ENCODE data around the gene CARD10.

DNA sequence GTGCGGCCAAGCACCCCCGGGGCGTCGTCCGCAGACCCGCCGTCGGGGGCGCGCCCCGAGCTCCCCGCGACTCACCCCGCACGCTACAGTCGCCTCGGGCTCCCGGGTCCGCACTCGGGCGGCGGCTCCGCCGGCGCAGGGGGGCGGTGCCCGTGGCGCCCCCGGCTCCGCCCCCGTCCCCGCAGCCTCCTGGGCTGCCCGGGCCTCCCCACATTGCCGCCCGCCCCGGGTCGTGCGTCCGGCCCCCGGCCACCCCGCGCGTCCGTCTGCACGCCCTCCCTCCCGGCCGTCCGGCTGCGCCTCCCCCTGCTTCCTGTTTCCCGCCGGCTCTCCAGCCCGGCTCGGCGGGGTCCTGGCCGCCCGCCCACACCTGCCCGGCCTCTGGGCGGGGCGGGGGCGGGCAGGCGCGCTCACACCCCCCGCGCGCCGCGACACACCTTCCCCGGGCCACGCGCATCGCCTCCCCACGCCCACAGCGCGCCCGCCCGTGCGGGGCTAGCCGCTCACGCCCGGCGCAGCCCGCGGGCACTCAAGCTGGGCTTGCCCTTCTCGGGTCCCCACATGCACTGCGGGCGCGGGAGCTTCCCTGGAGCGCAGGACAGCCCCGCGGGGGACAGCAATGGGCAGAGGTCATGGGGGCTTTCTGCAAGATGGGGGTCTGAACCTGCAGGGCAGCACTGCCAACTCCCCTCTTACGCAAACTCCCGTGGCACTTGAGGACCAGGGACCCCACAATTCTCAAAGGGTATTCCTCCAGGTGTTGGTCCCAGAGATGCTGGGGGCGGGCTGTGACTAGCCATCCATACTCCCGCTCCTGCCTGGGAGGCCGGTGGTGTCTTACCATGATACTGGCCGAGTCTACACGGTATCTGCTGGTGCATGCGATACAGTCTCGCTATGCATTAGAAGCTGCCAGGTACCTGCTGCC lies at the start of gene CARD10:
- TF ChIP-seq POLR2A (IDR thresholded peaks at IDR 0.05; ENCODE audit: low read depth, low read length) (no peak), POLR2AphosphoS5 (IDR thresholded peaks at IDR 0.05; ENCODE audit: low read depth, low read length) (no peak), TAF1 (IDR thresholded peaks at IDR 0.05; ENCODE audit: borderline replicate concordance, low read depth, low read length) (no peak)
